Measurements from ENCODE around the gene SERGEF.

DNA sequence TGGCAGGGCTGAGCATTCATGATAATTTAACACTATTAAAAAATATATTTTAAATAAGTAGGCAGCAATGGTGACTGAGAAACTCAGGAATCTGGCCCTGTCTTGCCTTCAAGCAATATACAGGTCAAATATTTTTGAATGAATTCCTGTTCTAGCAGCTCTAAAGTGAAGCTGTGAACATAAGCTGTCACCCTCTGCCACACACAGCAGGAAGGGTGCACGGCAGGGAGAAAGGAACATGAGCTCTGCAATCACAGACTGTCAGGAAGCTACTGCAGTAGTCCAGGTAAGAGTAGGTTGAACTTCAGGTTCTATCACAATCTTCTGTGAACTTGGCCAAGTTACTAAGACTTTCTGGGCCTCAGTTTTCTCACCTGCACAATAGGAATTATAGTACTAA lies 114.8 kb downstream of the SERGEF start:
- no peak for TF ChIP-seq CTCF (IDR thresholded peaks at IDR 0.05)
- TF ChIP-seq POLR2A (IDR thresholded peaks at IDR 0.05): no peak

Measured in body of pancreas (tissue), 4 donors.